Skin of body (tissue), 1 donor: Measurements from ENCODE around the gene XNDC1N. TPM values are rescaled to one million over a fixed set of nuclear protein-coding genes. Genes with fewer than 3 reads are reported as not detected.

Source experiments
- total RNA-seq: library from RNA; depleted of rRNA; stranded (reverse); fragments of >200 nt; gene quantifications from one replicate; pipeline ENCODE4 v1.2.3, GENCODE V29; 2014

Gene XNDC1N
- total RNA-seq, 1 donor from 2014 or later, result 14.1 TPM

Other genes starting within 250 kb of the XNDC1N start
- not detected for gene DEFB108B, start 95.4 kb downstream of the XNDC1N start, total RNA-seq
- gene DEFB131B, start 50.1 kb downstream of the XNDC1N start, total RNA-seq, result not detected
- gene RNF121, start 452 bp upstream of the XNDC1N start, total RNA-seq, result 23.7 TPM
- 3.7 TPM for gene IL18BP, start 70.3 kb upstream of the XNDC1N start, total RNA-seq
- gene NUMA1, start 151.9 kb upstream of the XNDC1N start, total RNA-seq, result 191 TPM
- gene LRRC51, start 152.3 kb upstream of the XNDC1N start, total RNA-seq, result 2.4 TPM
- gene LAMTOR1, start 174.7 kb upstream of the XNDC1N start, total RNA-seq, result 34.1 TPM
- not detected for gene TOMT, start 177.3 kb upstream of the XNDC1N start, total RNA-seq
- gene ANAPC15, start 184.1 kb upstream of the XNDC1N start, total RNA-seq, result 9.7 TPM
- gene FOLR3, start 207.1 kb upstream of the XNDC1N start, total RNA-seq, result 0.59 TPM